Activated CD4-positive, alpha-beta T cell treated with anti-CD3 and anti-CD28 coated beads, Interleukin-2, amount 10 ng/mL, durations not matched to agents 7 days and 5 days (primary cell): ENCODE data around the gene ACLY. TPM values are rescaled to one million over a fixed set of nuclear protein-coding genes. Genes with fewer than 3 reads are reported as not detected.

Source experiments
- CTCF ChIA-PET: fragments of 350-600 bp; sonication (Branson Sonifier 250); formaldehyde crosslinking; loops from one replicate; lab custom pipeline; 2021; ENCODE audit warnings: antibody characterized with exemption; lab: Charles Lee
- POLR2A ChIA-PET: fragments of 350-600 bp; sonication (Branson Sonifier 250); formaldehyde crosslinking; loops from one replicate; lab custom pipeline; 2021; ENCODE audit warnings: antibody characterized with exemption; lab: Charles Lee
- DNase-seq: peaks from one replicate; pipeline ENCODE4 v3.0.0-alpha.2; 2020
- H3K27ac Mint-ChIP-seq: one replicate; pipeline ENCODE4 v1.8.0; 2021; ENCODE audit warnings: mild to moderate bottlenecking, moderate library complexity, mixed read lengths
- H3K27me3 Mint-ChIP-seq: one replicate; pipeline ENCODE4 v1.8.0; 2021; ENCODE audit warnings: mixed read lengths
- H3K36me3 Mint-ChIP-seq: one replicate; pipeline ENCODE4 v1.8.0; 2021; ENCODE audit warnings: low read depth, mixed read lengths
- H3K4me1 Mint-ChIP-seq: one replicate; pipeline ENCODE4 v1.8.0; 2021; ENCODE audit warnings: mixed read lengths
- H3K4me3 Mint-ChIP-seq: one replicate; pipeline ENCODE4 v1.8.0; 2021; ENCODE audit warnings: mild to moderate bottlenecking, moderate library complexity, mixed read lengths
- H3K9me3 Mint-ChIP-seq: one replicate; pipeline ENCODE4 v1.8.0; 2021; ENCODE audit warnings: mixed read lengths
- total RNA-seq, 2 experiments: library from RNA; stranded (reverse); gene quantifications; one replicate each; pipeline ENCODE4 v1.2.3, GENCODE V29; 2021

ACLY gene
- total RNA-seq, 2 experiments from 2014 or later: 143 to 150 TPM

DNA sequence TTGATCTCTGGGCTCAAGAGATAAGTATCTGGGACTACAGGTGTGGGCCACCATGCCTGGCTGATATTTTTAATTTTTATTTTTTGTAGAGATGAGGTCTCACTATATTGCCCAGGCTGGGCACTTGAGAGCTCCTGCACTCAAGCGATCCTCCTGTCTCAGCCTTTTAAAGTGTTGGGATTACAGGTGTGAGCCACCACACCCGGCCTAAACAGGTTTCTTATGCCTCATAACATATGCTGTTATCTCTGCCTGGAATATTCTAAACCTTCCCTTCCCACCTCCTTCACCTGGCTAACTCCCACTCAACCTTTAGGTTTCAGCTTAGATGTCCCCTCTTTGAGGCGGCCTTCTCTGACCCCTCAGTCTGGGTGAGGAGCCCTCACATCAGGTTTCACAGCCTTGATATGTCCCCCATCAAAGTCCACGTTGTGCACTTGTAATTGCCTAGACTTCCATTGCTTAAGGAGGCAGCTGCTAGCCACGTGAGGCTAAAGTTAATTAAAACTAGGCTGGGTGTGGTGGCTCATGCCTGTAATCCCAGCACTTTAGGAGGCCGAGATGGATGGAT is 39.2 kb upstream of the ACLY start:
- ChIA-PET POLR2A (no interaction called here), CTCF (no interaction called here)
- peaks cover 1% of the 10 kb centered on the region for H3K27me3 Mint-ChIP-seq
- no peaks in the 10 kb centered on the region for H3K9me3 Mint-ChIP-seq
- no peak overlapping the region for H3K27ac Mint-ChIP-seq
- no peak overlapping the region for H3K4me3 Mint-ChIP-seq
- DNase-seq: no peak
- H3K4me1 Mint-ChIP-seq: peaks cover 2% of the 10 kb centered on the region
- H3K36me3 Mint-ChIP-seq: no peaks in the 10 kb centered on the region

DNA sequence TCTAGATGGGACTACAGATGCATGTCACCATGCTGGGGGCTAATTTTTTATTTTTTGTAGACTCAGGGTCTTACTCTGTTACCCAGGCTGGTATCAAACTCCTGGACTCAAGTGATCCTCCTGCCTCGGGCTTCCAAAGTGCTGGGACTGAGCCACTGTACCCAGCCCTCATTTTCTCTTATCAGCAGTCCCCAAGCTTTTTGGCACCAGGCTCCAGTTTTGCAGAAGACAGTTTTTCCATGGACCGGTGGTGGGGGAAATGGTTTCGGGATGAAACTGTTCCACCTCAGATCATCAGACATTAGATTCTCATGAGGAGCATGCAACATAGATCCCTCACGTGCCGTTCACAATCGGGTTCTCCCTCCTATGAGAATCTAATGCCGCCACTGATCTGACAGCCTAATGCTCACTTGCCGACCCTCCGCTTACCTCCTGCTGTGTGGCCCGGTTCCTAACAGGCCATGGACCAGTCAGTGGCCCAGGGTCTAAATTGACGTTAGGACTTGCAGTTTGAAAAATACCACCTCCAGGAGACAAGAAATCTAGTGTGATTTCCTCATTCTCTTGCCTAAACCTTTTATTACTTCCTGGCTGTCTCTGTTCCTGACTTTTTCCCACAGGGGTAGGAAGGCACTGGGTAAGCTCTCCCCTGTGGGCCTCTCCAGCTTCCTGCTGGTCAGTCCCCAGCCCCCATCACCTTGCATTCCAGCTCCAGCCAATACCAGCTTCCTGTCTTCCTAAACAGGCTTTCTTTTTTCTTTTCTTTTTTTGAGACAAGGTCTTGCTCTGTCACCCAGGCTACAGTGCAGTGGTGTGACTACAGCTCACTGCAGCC is 38.5 kb upstream of the ACLY start:
- Mint-ChIP-seq H3K27me3 (no peaks in the 10 kb centered on the region), H3K27ac (no peak overlapping the region), H3K36me3 (no peaks in the 10 kb centered on the region), H3K4me3 (no peak overlapping the region), H3K4me1 (no peaks in the 10 kb centered on the region), H3K9me3 (no peaks in the 10 kb centered on the region)
- ChIA-PET POLR2A (no interaction called here), CTCF (no interaction called here)
- no peak for DNase-seq

DNA sequence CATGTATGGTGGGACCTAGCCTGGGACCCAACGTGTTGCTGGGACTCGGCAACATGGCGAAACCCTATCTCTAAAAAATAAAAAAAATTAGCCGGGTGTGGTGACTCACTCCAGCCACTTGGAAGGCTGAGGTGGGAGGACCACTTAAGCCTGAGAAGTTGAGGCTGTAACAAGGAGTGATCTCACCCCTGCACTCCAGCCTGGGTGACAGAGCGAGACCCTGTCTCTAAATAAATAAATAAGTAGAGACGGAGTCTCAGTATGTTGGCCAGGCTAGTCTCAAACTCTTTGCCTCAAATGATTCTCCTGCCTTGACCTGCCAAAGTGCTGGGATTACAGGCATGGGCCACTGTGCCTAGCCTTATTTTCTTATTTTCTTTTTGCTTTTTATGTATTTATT is 37.8 kb upstream of the ACLY start:
- H3K27ac Mint-ChIP-seq: no peak overlapping the region
- H3K4me1 Mint-ChIP-seq: no peaks in the 10 kb centered on the region
- DNase-seq: no peak
- ChIA-PET CTCF (no interaction called here), POLR2A (no interaction called here)
- H3K4me3 Mint-ChIP-seq: no peak overlapping the region
- H3K9me3 Mint-ChIP-seq: no peaks in the 10 kb centered on the region
- H3K36me3 Mint-ChIP-seq: no peaks in the 10 kb centered on the region
- H3K27me3 Mint-ChIP-seq: no peaks in the 10 kb centered on the region

DNA sequence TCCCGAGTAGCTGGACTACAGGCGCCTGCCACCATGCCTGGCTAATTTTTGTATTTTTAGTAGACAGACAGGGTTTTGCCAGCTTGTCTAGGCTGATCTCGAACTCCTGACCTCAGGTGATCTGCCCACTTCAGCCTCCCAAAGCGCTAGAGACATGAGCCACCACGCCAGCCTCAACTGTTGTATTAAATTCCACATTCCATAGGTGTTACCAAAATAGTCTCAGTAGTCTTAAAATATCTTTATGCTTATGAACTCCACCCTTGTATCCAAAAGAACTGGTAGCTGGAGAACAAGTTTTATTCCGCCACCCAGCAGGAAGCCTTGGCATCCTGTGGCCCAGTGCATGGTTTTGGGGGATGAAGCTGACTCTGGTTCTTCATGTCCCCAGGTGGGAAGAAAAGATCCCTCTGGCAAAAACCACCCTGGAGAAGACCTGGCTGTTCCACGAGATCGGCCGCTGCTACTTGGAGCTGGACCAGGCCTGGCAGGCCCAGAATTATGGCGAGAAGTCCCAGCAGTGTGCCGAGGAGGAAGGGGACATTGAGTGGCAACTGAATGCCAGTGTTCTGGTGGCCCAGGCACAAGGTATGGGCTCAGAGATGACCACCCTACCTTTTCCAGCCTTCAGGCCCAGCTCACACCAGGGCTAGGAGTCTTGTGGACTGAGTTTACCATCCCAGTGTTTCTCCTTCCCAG is 30.2 kb upstream of the ACLY start:
- H3K4me1 Mint-ChIP-seq: no peaks in the 10 kb centered on the region
- no peaks in the 10 kb centered on the region for H3K27me3 Mint-ChIP-seq
- no peak for DNase-seq
- no peaks in the 10 kb centered on the region for H3K36me3 Mint-ChIP-seq
- H3K27ac Mint-ChIP-seq: no peak overlapping the region
- H3K9me3 Mint-ChIP-seq: no peaks in the 10 kb centered on the region
- ChIA-PET CTCF (interaction anchor here (0.7 to 1.9 kb wide), 3 partner anchors 12 to 147 kb away, joined by 4 to 10 read pairs (median 6); no protein-coding TSS in a partner anchor), POLR2A (no interaction called here)
- no peak overlapping the region for H3K4me3 Mint-ChIP-seq

DNA sequence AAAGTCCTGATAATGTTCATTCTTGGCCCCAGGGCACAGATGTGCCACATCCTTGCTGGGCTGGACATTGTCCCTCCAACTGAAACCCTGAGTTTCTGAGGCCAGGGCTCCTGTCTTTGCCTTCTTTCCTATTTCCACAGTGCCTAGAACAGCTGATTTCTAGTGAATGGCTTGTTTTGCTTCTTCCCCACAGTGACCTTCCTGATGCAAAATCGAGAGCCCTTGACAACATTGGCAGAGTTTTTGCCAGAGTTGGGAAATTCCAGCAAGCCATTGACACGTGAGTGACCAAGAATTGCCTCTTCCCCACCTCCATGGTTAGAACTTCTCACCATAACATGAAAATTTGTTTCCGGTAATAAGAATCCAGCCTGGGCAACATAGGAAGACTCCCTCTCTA is 26.2 kb upstream of the ACLY start:
- Mint-ChIP-seq H3K27me3 (peaks cover 3% of the 10 kb centered on the region), H3K9me3 (no peaks in the 10 kb centered on the region), H3K4me3 (no peak overlapping the region), H3K4me1 (no peaks in the 10 kb centered on the region), H3K27ac (no peak overlapping the region), H3K36me3 (no peaks in the 10 kb centered on the region)
- DNase-seq: no peak
- POLR2A ChIA-PET: no interaction called here
- CTCF ChIA-PET: no interaction called here

DNA sequence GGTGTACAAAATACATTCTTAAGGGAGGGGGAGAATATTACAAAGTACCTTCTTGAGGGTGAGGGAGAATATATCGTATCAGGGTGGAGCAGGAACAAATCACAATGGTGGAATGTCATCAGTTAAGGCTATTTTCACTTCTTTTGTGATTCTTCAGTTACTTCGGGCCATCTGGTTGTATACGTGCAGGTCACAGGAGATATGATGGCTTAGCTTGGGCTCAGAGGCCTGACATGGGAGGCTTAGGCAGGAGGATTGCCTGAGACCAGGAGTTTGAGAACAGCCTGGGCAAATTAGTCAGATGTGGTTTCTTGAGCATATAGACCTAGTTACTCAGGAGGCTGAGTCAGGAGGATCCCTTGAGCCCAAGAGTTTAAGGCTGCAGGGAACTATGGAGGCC is 24.7 kb upstream of the ACLY start:
- no peak for DNase-seq
- POLR2A ChIA-PET: no interaction called here
- Mint-ChIP-seq H3K4me1 (no peaks in the 10 kb centered on the region), H3K27me3 (peaks cover 4% of the 10 kb centered on the region), H3K36me3 (no peaks in the 10 kb centered on the region), H3K9me3 (no peaks in the 10 kb centered on the region), H3K4me3 (no peak overlapping the region), H3K27ac (no peak overlapping the region)
- CTCF ChIA-PET: interaction anchor here (1.0 kb wide), 2 partner anchors 11 to 245 kb away, joined by 3 to 7 read pairs; no protein-coding TSS in a partner anchor

DNA sequence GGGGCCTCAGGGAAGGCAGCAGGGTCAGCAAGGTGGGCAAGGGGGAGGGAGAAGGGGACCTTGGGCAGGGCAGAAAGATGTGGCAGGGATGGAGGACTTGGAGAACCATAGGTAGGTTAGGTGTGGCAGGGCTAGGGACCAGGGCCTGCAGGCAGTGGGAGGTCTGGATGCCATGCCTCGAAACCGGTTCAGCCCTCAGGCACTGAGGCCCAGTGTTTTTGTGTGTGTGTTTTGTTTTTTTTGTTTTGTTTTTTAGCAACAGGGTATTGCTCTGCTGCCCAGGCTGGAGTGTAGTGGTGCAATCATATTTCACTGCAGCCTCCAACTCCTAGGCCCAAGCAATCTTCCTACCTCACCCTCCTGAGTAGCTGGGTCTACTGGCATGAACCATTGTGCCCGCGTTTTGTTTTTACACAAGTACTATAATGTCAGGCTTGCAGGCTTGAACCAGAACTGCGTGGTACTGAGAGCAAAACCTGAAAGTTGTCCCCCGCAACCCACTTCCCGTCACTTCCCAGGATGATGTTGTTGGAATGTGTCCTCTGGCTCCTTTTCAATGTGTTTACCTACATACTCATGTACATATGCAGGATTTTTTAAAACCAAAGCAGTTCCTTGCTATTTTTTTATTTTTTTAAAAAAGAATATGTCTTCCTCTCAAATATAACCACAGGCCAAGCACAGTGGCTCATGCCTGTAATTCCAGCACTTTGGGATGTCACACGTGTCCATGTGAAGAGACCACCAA is 24.0 kb upstream of the ACLY start:
- Mint-ChIP-seq H3K27me3 (peaks cover 4% of the 10 kb centered on the region), H3K4me1 (no peaks in the 10 kb centered on the region), H3K4me3 (no peak overlapping the region), H3K27ac (no peak overlapping the region), H3K9me3 (no peaks in the 10 kb centered on the region), H3K36me3 (no peaks in the 10 kb centered on the region)
- CTCF ChIA-PET: interaction anchor here (0.6 to 1.0 kb wide), 2 partner anchors 21 to 245 kb away, joined by 3 to 7 read pairs; no protein-coding TSS in a partner anchor
- POLR2A ChIA-PET: no interaction called here
- DNase-seq: no peak

DNA sequence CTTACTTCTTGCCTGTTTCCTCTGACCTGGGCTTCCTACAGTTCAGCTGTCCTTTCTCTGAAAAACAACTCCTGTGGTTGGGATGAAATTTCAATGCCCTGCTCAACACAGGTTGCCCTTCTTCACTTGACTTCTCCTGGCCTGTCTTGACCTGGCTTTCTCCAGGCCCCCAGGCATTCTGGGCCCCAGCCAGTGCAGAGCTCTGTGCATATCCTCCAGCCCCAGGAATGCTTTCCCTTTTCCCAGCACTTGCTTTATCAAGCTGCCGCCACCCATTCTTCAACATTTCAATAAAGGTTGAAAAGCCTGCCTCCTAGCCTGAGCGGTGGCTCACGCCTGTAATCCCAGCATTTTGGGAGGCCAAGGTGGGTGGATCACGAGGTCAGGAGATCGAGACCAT is 22.4 kb upstream of the ACLY start:
- Mint-ChIP-seq H3K27me3 (peaks cover 4% of the 10 kb centered on the region), H3K36me3 (no peaks in the 10 kb centered on the region), H3K4me3 (no peak overlapping the region), H3K9me3 (no peaks in the 10 kb centered on the region), H3K27ac (no peak overlapping the region), H3K4me1 (no peaks in the 10 kb centered on the region)
- no peak for DNase-seq
- POLR2A ChIA-PET: no interaction called here
- CTCF ChIA-PET: no interaction called here

DNA sequence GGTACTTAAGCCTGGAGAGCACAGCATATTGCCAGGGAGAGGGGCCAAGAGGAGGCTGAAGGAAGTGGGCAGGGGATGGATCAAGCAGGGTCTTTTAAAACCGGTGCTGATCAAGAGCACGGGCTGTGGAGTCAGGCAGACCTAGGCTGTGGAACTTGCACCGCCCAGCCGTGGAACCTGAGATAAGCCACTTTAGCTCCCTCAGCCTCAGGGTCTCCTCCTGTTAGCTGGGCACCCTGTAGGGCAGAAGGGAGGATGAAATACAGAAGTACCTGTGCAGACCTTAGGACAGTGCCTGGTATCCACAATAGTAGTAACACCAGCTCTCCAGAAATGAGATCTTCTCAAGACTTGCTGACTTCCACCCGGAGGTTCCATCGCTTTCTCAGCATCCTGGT is 20.9 kb upstream of the ACLY start:
- no peaks in the 10 kb centered on the region for H3K9me3 Mint-ChIP-seq
- no peak for DNase-seq
- peaks cover 4% of the 10 kb centered on the region for H3K27me3 Mint-ChIP-seq
- H3K4me3 Mint-ChIP-seq: no peak overlapping the region
- H3K27ac Mint-ChIP-seq: no peak overlapping the region
- H3K36me3 Mint-ChIP-seq: no peaks in the 10 kb centered on the region
- POLR2A ChIA-PET: no interaction called here
- no peaks in the 10 kb centered on the region for H3K4me1 Mint-ChIP-seq
- CTCF ChIA-PET: interaction anchor here (1.3 kb wide), 1 partner anchor 9 kb away, joined by 3 read pairs; the partner anchor contains the start of gene ODAD4

DNA sequence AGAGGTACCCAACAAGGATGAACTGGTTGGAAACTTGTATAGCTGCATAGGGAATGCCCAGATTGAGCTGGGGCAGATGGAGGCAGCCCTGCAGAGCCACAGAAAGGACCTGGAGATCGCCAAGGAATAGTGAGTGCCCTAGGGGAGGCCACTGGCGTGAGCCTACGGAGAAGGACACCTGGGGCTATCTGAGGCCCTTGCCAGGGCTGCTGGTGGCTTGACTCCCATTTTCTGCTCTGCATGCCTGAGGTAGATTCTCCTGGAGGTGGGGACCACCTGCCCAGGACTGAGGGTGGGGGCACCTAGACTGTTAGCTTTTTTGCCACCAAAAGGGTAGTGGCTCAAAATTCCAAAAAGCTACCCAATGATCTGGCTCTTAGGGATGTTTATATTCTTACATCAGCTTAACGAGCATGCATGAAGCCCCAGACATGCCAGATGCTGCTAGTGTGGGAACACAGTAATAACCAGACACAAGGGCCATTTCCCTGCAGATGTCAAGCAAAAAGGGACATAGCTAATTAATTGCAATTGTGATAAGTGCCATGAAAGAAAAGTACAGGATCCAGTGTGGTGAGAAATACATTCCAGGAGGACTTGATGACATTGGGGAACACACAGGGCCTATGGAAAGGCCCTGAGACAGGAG is 20.4 kb upstream of the ACLY start:
- H3K27ac Mint-ChIP-seq: no peak overlapping the region
- H3K4me3 Mint-ChIP-seq: no peak overlapping the region
- ChIA-PET POLR2A (no interaction called here), CTCF (interaction anchor here (0.6 to 1.4 kb wide), 4 partner anchors 8 to 57 kb away, joined by 3 to 4 read pairs (median 3); partner anchors contain the start of genes CNP and ODAD4)
- DNase-seq: no peak
- H3K9me3 Mint-ChIP-seq: no peaks in the 10 kb centered on the region
- H3K27me3 Mint-ChIP-seq: peaks cover 4% of the 10 kb centered on the region
- no peaks in the 10 kb centered on the region for H3K36me3 Mint-ChIP-seq
- no peaks in the 10 kb centered on the region for H3K4me1 Mint-ChIP-seq

DNA sequence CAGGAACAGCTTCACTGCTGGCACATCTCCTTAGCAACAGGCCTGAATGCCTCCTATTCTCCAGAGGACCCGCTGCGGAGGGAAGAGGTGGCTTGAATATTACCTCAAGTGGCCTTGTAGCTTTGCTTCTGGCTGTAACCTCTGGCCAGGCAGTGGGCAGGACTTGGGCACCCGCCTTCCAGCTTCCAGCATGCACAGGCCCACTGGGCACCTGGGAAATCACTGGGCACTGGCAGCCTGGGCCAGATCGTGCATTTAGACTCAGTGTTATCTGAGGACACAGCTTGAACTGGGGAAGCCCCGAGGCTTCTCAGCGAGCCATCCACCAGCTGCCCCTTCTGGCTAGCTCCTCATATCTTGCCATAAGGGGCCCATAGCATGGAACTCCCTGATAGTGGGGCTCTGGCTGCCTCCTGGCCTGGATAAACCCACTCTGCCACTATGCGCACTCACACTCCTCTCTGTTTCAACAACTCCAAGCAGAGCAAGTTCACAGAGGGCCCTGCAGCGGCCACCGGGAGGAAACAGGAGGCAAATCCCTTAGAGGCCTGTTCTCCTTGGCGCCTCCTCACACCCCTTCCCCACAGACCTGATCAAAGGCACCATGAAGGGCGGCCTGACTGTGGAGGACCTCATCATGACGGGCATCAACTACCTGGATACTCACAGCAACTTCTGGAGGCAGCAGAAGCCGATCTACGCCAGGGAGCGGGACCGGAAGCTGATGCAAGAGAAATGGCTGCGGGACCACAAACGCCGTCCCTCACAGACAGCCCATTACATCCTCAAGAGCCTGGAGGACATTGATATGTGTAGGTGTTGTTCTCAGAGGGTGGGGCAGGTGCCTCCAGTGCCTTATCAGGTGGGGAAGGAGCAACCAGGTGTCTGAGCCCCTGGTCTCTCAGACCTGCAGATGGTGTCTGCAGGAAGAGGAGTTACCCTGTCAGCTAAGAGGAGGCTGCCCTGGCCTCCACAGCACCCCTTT is 19.5 kb upstream of the ACLY start:
- Mint-ChIP-seq H3K27me3 (peaks cover 4% of the 10 kb centered on the region), H3K4me3 (no peak overlapping the region), H3K27ac (no peak overlapping the region), H3K36me3 (no peaks in the 10 kb centered on the region), H3K4me1 (peaks cover 4% of the 10 kb centered on the region), H3K9me3 (no peaks in the 10 kb centered on the region)
- DNase-seq: no peak
- ChIA-PET CTCF (interaction anchor here (0.6 to 1.4 kb wide), 4 partner anchors 12 to 56 kb away, joined by 3 to 4 read pairs (median 3); partner anchors contain the start of gene CNP), POLR2A (no interaction called here)
